HepG2 (cell line): ENCODE data around the gene FRMD5. TPM values are rescaled to one million over a fixed set of nuclear protein-coding genes. Genes with fewer than 3 reads are reported as not detected.

Experiments used
- ATAC-seq: fragments of 200-7000 bp; cut with Tn5 transposase; 3 replicates; pipeline ENCODE4 v1.9.1; 2020; ENCODE audit warnings: mild to moderate bottlenecking, moderate library complexity
- BruUV-seq: library from RNA; stranded (reverse); fragments of 400-500 nt; replicated peaks from 2 replicates; lab custom pipeline; 2021; lab: Mats Ljungman, UMichigan
- CTCF ChIA-PET: fragments of 300-600 bp; formaldehyde crosslinking; extraction: SDS; loops from one replicate; lab custom pipeline; 2021; ENCODE audit warnings: low total read pairs, inconsistent platforms, low intra/inter-chr PET ratio; lab: Yijun Ruan, JAX
- POLR2A ChIA-PET: fragments of 350-600 bp; sonication (Branson Sonifier 250); formaldehyde crosslinking; loops from one replicate; lab custom pipeline; 2020; ENCODE audit warnings: antibody characterized with exemption, inconsistent platforms; lab: Yijun Ruan, JAX
- DNase-seq: peaks from one replicate; pipeline ENCODE4 v3.0.0-alpha.2; 2015; ENCODE audit warnings: low spot score
- FAIRE-seq: peaks from 3 replicates; lab custom pipeline; 2011; peaks lifted over from hg19 to GRCh38; lab: Jason Lieb, UNC
- H2AFZ ChIP-seq: one replicate; pipeline ENCODE4 v1.6.1; 2011; ENCODE audit warnings: low read length, inconsistent platforms
- H3K27ac ChIP-seq: fragments of 300-600 bp; 3 replicates; pipeline ENCODE4 v1.8.0; 2011; ENCODE audit warnings: mixed run types, mild to moderate bottlenecking, mixed read lengths, low read length, inconsistent platforms; ENCODE audit not compliant: insufficient read depth; ENCODE audit errors: extremely low read length
- H3K27me3 ChIP-seq, 2 experiments: fragments of 200-600 bp in 1 of 2; 2 replicates in 1 of 2; 3 replicates in 1 of 2; pipeline versions ENCODE4 v1.6.0 to v1.8.0; 2011; ENCODE audit warnings: low read length in 2 of 2, mild to moderate bottlenecking in 2 of 2, moderate library complexity in 2 of 2, inconsistent platforms in 1 of 2; ENCODE audit not compliant: insufficient read depth in 2 of 2, control insufficient read depth in 1 of 2
- H3K36me3 ChIP-seq, 2 experiments: fragments of 200-600 bp in 1 of 2; replicated peaks in 1 of 2; 2 replicates in 1 of 2; 3 replicates in 1 of 2; pipeline versions ENCODE4 v1.5.1 to v1.8.0; 2011; ENCODE audit warnings: low read length in 2 of 2, inconsistent platforms in 1 of 2; ENCODE audit not compliant: insufficient read depth in 2 of 2, control insufficient read depth in 1 of 2
- H3K4me1 ChIP-seq: 2 replicates; pipeline ENCODE4 v1.5.1; 2012; ENCODE audit warnings: low read length, inconsistent platforms; ENCODE audit not compliant: insufficient read depth
- H3K4me2 ChIP-seq: 2 replicates; pipeline ENCODE4 v1.6.0; 2011; ENCODE audit warnings: low read depth, low read length, inconsistent platforms
- H3K4me3 ChIP-seq, 3 experiments: fragments of 200-600 bp in 1 of 3; sonication (generic), shearing (Covaris generic) in 1 of 3; replicated peaks in 1 of 3; 2 replicates each; pipeline ENCODE4 v1.5.1; 2011 to 2016; ENCODE audit warnings: low read length in 3 of 3, inconsistent platforms in 2 of 3, low read depth in 2 of 3, mild to moderate bottlenecking in 2 of 3, control low read depth in 1 of 3, mixed read lengths in 1 of 3; ENCODE audit not compliant: insufficient read depth in 1 of 3
- H3K79me2 ChIP-seq: one replicate; pipeline ENCODE4 v1.6.1; 2011; ENCODE audit warnings: low read length, inconsistent platforms; ENCODE audit not compliant: insufficient read depth
- H3K9ac ChIP-seq: 2 replicates; pipeline ENCODE4 v1.6.0; 2011; ENCODE audit warnings: mild to moderate bottlenecking, low read depth, low read length, inconsistent platforms; ENCODE audit not compliant: insufficient read depth
- H3K9me3 ChIP-seq: 2 replicates; pipeline ENCODE4 v1.5.1; 2012; ENCODE audit warnings: mild to moderate bottlenecking, low read length
- H4K20me1 ChIP-seq: 2 replicates; pipeline ENCODE4 v1.6.0; 2011; ENCODE audit warnings: inconsistent platforms, mild to moderate bottlenecking, low read length, moderate library complexity; ENCODE audit not compliant: insufficient read depth
- BRCA1 ChIP-seq: sonication (generic); formaldehyde crosslinking; IDR thresholded peaks from 2 replicates; pipeline ENCODE4 v1.4.0; 2020; ENCODE audit warnings: missing genetic modification reagents
- CREB1 ChIP-seq, 2 experiments: fragments of 450-650 bp in 1 of 2; IDR thresholded peaks; 2 replicates each; pipeline ENCODE4 v1.6.1; 2016 to 2017; ENCODE audit warnings: control low read depth in 1 of 2, mild to moderate bottlenecking in 1 of 2, missing compliant biosample characterization in 1 of 2, missing genetic modification characterization in 1 of 2
- DR1 ChIP-seq: sonication (generic); formaldehyde crosslinking; IDR thresholded peaks from 2 replicates; pipeline ENCODE4 v1.8.0; 2021; ENCODE audit warnings: mild to moderate bottlenecking, missing genetic modification reagents, inconsistent platforms
- GABPA ChIP-seq, 2 experiments: IDR thresholded peaks; 2 replicates each; pipeline ENCODE4 v1.6.1; 2011 to 2016; ENCODE audit warnings: low read depth in 2 of 2, low read length in 1 of 2, missing biosample characterization in 1 of 2, missing genetic modification characterization in 1 of 2
- HNF1B ChIP-seq: sonication (generic); formaldehyde crosslinking; IDR thresholded peaks from 2 replicates; pipeline ENCODE4 v1.5.1; 2020; ENCODE audit warnings: mild to moderate bottlenecking, moderate library complexity, missing genetic modification reagents
- KLF16 ChIP-seq, 2 experiments: sonication (generic) in 1 of 2; formaldehyde crosslinking in 1 of 2; IDR thresholded peaks; 2 replicates each; pipeline versions ENCODE4 v1.6.1 to v1.8.0; 2016 to 2023; ENCODE audit warnings: missing genetic modification reagents in 2 of 2, missing compliant biosample characterization in 1 of 2
- MAFK ChIP-seq, 2 experiments: IDR thresholded peaks in 1 of 2; conservative IDR thresholded peaks in 1 of 2; 2 replicates each; pipeline ENCODE4 v1.6.1; 2011; ENCODE audit warnings: improper control_type of control experiment in 2 of 2, low read length in 2 of 2
- NFIC ChIP-seq: IDR thresholded peaks from 2 replicates; pipeline ENCODE4 v1.6.1; 2012; ENCODE audit warnings: mild to moderate bottlenecking, low read length, inconsistent platforms
- RFX1 ChIP-seq: fragments of 450-650 bp; IDR thresholded peaks from 2 replicates; pipeline ENCODE4 v1.6.1; 2017
- SKIL ChIP-seq: sonication (generic); formaldehyde crosslinking; IDR thresholded peaks from 2 replicates; pipeline ENCODE4 v1.8.0; 2022; ENCODE audit warnings: missing genetic modification reagents, mild to moderate bottlenecking, moderate library complexity, borderline replicate concordance
- ZBED4 ChIP-seq: sonication (generic); formaldehyde crosslinking; IDR thresholded peaks from 2 replicates; pipeline ENCODE4 v1.4.0; 2020; ENCODE audit warnings: missing genetic modification reagents, borderline replicate concordance
- ZFP36 ChIP-seq: fragments of 150-350 bp; IDR thresholded peaks from 2 replicates; pipeline ENCODE4 v1.6.1; 2018; ENCODE audit warnings: borderline replicate concordance, low read length, low read depth; ENCODE audit not compliant: partially characterized antibody
- ZNF431 ChIP-seq: sonication (generic); formaldehyde crosslinking; IDR thresholded peaks from 2 replicates; pipeline ENCODE4 v1.9.0; 2022; ENCODE audit warnings: missing genetic modification reagents, low read depth, mild to moderate bottlenecking, borderline replicate concordance
- WGBS: methylation state at CpG from one replicate; pipeline ENCODE4 v1.1.6; 2017; ENCODE audit warnings: low lambda C conversion rate; 5-methylcytosine and 5-hydroxymethylcytosine counted together
- in situ Hi-C: cut with HindIII; loops from 2 replicates; pipeline ENCODE4 v1.10.0; 2017; ENCODE audit warnings: low pct_unique_long_range_greater_than_20kb; ENCODE audit not compliant: extremely low pct_ligation_motif_present
- intact Hi-C: fragments of 100-400 bp; cut with micrococcal nuclease; formaldehyde crosslinking; loops from one replicate; pipeline ENCODE4 v1.10.0; 2022; ENCODE audit not compliant: unreplicated experiment
- polyA plus RNA-seq, 8 experiments: library from polyadenylated mRNA; depleted of rRNA in 3 of 8; stranded (reverse) in 7 of 8; unstranded in 1 of 8; fragments of >200 nt; fragmentation: Illumina TruSeq in 4 of 8; extraction: Trizol in 4 of 8; gene quantifications; 2 replicates each; pipeline versions ENCODE4 v1.2.1 to v1.2.3, GENCODE V29; 2011 to 2016; ENCODE audit warnings: low read depth in 4 of 8, missing spikeins in 1 of 8, mixed read lengths in 1 of 8; ENCODE audit not compliant: insufficient read depth in 1 of 8
- total RNA-seq, 5 experiments: library from RNA; depleted of rRNA; stranded (reverse); fragments of >200 nt; fragmentation: Illumina TruSeq; extraction: Trizol; gene quantifications; 2 replicates each; pipeline ENCODE4 v1.2.3, GENCODE V29; 2016; ENCODE audit warnings: low read depth in 1 of 5

Gene FRMD5
- total and polyA plus RNA-seq, 2 of the 13 experiments (the other 11 are each of a cell fraction or from before 2014, with no cell fraction given) = 0.93 to 1.5 TPM

GRCh38 chr15:43908516-43909050, 286.5 kb downstream of the FRMD5 start:
- TF ChIP-seq DR1 (CRISPR knock-in tag) = no peak
- TF ChIP-seq KLF16 (CRISPR knock-in tag; IDR thresholded peaks at IDR 0.05) = no peak
- TF ChIP-seq RFX1 = no peak
- TF ChIP-seq ZFP36 = no peak
- no peak for TF ChIP-seq CREB1 (IDR thresholded peaks at IDR 0.05)
- TF ChIP-seq CREB1 (CRISPR knock-in tag; IDR thresholded peaks at IDR 0.05) = no peak
- TF ChIP-seq ZBED4 (CRISPR knock-in tag) = no peak
- TF ChIP-seq BRCA1 (CRISPR knock-in tag) = no peak
- TF ChIP-seq HNF1B (CRISPR knock-in tag) = no peak
- no peak for TF ChIP-seq NFIC
- no peak for TF ChIP-seq ZNF431 (CRISPR knock-in tag)
- no peak for TF ChIP-seq MAFK (conservative IDR thresholded peaks at IDR 0.05 in 1 of 2, IDR thresholded peaks at IDR 0.05 in 1 of 2; ENCODE audit: low read length in 2 of 2)
- TF ChIP-seq GABPA (IDR thresholded peaks at IDR 0.05; ENCODE audit: low read depth, low read length) = no peak
- TF ChIP-seq GABPA (CRISPR knock-in tag; IDR thresholded peaks at IDR 0.05; ENCODE audit: low read depth) = no peak
- no peak for TF ChIP-seq SKIL
- no TSS peak for BruUV-seq

More at GRCh38 chr15:43908516-43909050, 286.5 kb downstream of the FRMD5 start:
- H3K36me3 ChIP-seq = no peaks in the 10 kb centered on the region
- DNase-seq (no peak), FAIRE-seq (no peak), ATAC-seq (no peak)
- H3K27ac ChIP-seq = no peak overlapping the region
- no peak overlapping the region for H3K4me3 ChIP-seq
- ChIA-PET POLR2A (no interaction called here), CTCF (no interaction called here)
- H3K9ac ChIP-seq = no peak overlapping the region
- no peaks in the 10 kb centered on the region for H4K20me1 ChIP-seq
- 84% methylated on average over 4 of the region's 4 CpGs for WGBS
- peaks cover 9% of the 10 kb centered on the region; the same call in 1 of the 2 replicates for H3K4me1 ChIP-seq
- intact Hi-C loops (no loop called here), in situ Hi-C loops (loop anchor here (10.0 kb wide), 1 partner anchor 306 kb away; no protein-coding TSS in a partner anchor)
- H2AFZ ChIP-seq = no peak overlapping the region
- H3K4me2 ChIP-seq = no peak overlapping the region
- no peaks in the 10 kb centered on the region for H3K79me2 ChIP-seq
- no peaks in the 10 kb centered on the region for H3K9me3 ChIP-seq
- H3K27me3 ChIP-seq = no peaks in the 10 kb centered on the region
